H1 (cell line): ENCODE data around the gene CYBRD1.

ENCODE experiments used
- CHD1 ChIP-seq: IDR thresholded peaks from 2 replicates; pipeline ENCODE4 v1.6.1; 2012; ENCODE audit warnings: low read depth, low read length, improper control_type of control experiment
- POLR2A ChIP-seq, 2 experiments: IDR thresholded peaks; 1 replicate in 1 of 2; 2 replicates in 1 of 2; pipeline ENCODE4 v1.6.1; 2011; ENCODE audit warnings: low read depth in 2 of 2, low read length in 2 of 2, mild to moderate bottlenecking in 2 of 2; ENCODE audit errors: control extremely low read depth in 1 of 2
- SRF ChIP-seq: IDR thresholded peaks from 2 replicates; pipeline ENCODE4 v1.6.1; 2011; ENCODE audit warnings: mild to moderate bottlenecking, low read depth, low read length, moderate library complexity
- TF ChIP-seq, protein P1 (sequence below), 3 experiments: IDR thresholded peaks; 1 replicate in 2 of 3; 2 replicates in 1 of 3; pipeline versions ENCODE4 v1.5.1 to v1.6.1; 2011; ENCODE audit warnings: low read length in 3 of 3, mild to moderate bottlenecking in 3 of 3, inconsistent platforms in 2 of 3, low read depth in 1 of 3, moderate library complexity in 1 of 3; ENCODE audit not compliant: insufficient read depth in 1 of 3; ENCODE audit errors: control extremely low read depth in 1 of 3

DNA sequence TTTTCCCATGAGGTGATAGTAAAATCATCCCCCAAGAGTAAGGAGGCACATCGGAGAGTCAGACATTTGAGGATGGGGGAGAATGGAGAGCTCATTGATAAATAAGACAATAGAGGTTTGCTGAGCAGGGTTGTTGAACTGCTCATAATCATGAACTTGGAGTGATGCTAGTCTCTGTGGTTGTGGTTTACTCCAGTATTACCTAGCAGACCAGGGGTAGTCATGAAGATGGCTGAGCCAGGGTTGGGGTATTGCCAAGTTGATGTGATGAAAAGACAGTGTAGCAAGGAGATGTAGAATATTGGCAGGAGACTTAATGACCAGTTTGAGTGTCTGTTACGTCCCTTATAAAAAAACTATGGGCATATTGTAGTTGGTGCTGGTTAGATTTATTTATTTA is 25.4 kb downstream of the CYBRD1 start:
- TF ChIP-seq, protein P1, sequence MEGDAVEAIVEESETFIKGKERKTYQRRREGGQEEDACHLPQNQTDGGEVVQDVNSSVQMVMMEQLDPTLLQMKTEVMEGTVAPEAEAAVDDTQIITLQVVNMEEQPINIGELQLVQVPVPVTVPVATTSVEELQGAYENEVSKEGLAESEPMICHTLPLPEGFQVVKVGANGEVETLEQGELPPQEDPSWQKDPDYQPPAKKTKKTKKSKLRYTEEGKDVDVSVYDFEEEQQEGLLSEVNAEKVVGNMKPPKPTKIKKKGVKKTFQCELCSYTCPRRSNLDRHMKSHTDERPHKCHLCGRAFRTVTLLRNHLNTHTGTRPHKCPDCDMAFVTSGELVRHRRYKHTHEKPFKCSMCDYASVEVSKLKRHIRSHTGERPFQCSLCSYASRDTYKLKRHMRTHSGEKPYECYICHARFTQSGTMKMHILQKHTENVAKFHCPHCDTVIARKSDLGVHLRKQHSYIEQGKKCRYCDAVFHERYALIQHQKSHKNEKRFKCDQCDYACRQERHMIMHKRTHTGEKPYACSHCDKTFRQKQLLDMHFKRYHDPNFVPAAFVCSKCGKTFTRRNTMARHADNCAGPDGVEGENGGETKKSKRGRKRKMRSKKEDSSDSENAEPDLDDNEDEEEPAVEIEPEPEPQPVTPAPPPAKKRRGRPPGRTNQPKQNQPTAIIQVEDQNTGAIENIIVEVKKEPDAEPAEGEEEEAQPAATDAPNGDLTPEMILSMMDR (IDR thresholded peaks at IDR 0.05; ENCODE audit: control extremely low read depth in 1 of 3, insufficient read depth in 1 of 3, low read depth in 1 of 3, low read length in 3 of 3), result no peak
- TF ChIP-seq POLR2A (IDR thresholded peaks at IDR 0.05; ENCODE audit: control extremely low read depth in 1 of 2, low read depth in 2 of 2, low read length in 2 of 2) (no peak), SRF (no peak), CHD1 (no peak)
